Astrocyte (in vitro differentiated cells and primary cell): Measurements from ENCODE around the gene PLEKHM3. TPM values are rescaled to one million over a fixed set of nuclear protein-coding genes. Genes with fewer than 3 reads are reported as not detected.

Experiments used
- DNase-seq: peaks from one replicate; pipeline ENCODE4 v3.0.0-alpha.2; 2010; ENCODE audit warnings: low read depth
- FAIRE-seq: peaks from 2 replicates; lab custom pipeline; 2011; peaks lifted over from hg19 to GRCh38; lab: Jason Lieb, UNC
- H2AFZ ChIP-seq: 2 replicates; pipeline ENCODE4 v1.6.0; 2012; ENCODE audit warnings: low read depth, low read length, inconsistent platforms
- H3K27ac ChIP-seq: 2 replicates; pipeline ENCODE4 v1.5.1; 2011; ENCODE audit warnings: low read depth, low read length, inconsistent platforms
- H3K27me3 ChIP-seq: 2 replicates; pipeline ENCODE4 v1.6.0; 2011; ENCODE audit warnings: low read length, inconsistent platforms; ENCODE audit not compliant: insufficient read depth
- H3K36me3 ChIP-seq: 2 replicates; pipeline ENCODE4 v1.5.1; 2011; ENCODE audit warnings: low read length, inconsistent platforms; ENCODE audit not compliant: insufficient read depth
- H3K4me1 ChIP-seq: 2 replicates; pipeline ENCODE4 v1.5.1; 2011; ENCODE audit warnings: low read length, inconsistent platforms; ENCODE audit not compliant: insufficient read depth
- H3K4me2 ChIP-seq: 2 replicates; pipeline ENCODE4 v1.6.0; 2012; ENCODE audit warnings: low read length, inconsistent platforms
- H3K4me3 ChIP-seq: 2 replicates; pipeline ENCODE4 v1.5.1; 2011; ENCODE audit warnings: low read depth, mild to moderate bottlenecking, low read length, inconsistent platforms; ENCODE audit not compliant: insufficient read depth
- H3K79me2 ChIP-seq: 2 replicates; pipeline ENCODE4 v1.6.0; 2012; ENCODE audit warnings: mild to moderate bottlenecking, low read length, inconsistent platforms; ENCODE audit not compliant: insufficient read depth
- H3K9ac ChIP-seq: 2 replicates; pipeline ENCODE4 v1.6.0; 2012; ENCODE audit warnings: mild to moderate bottlenecking, low read length, inconsistent platforms
- H3K9me3 ChIP-seq: 2 replicates; pipeline ENCODE4 v1.5.1; 2012; ENCODE audit warnings: low read depth, mild to moderate bottlenecking, low read length, inconsistent platforms; ENCODE audit not compliant: insufficient read depth
- H4K20me1 ChIP-seq: 2 replicates; pipeline ENCODE4 v1.6.0; 2012; ENCODE audit warnings: low read length, inconsistent platforms; ENCODE audit not compliant: insufficient read depth
- H3K27ac Mint-ChIP-seq: one replicate; pipeline ENCODE4 v1.8.0; 2021; ENCODE audit warnings: mild to moderate bottlenecking, mixed read lengths; ENCODE audit not compliant: unreplicated experiment
- H3K27me3 Mint-ChIP-seq: one replicate; pipeline ENCODE4 v1.8.0; 2021; ENCODE audit warnings: low read depth, mixed read lengths; ENCODE audit not compliant: unreplicated experiment
- H3K36me3 Mint-ChIP-seq: one replicate; pipeline ENCODE4 v1.8.0; 2021; ENCODE audit warnings: low read depth, mixed read lengths; ENCODE audit not compliant: unreplicated experiment
- H3K4me1 Mint-ChIP-seq: one replicate; pipeline ENCODE4 v1.8.0; 2021; ENCODE audit warnings: low read depth, mixed read lengths; ENCODE audit not compliant: unreplicated experiment
- H3K4me3 Mint-ChIP-seq: one replicate; pipeline ENCODE4 v1.8.0; 2021; ENCODE audit warnings: mild to moderate bottlenecking, moderate library complexity, mixed read lengths; ENCODE audit not compliant: unreplicated experiment
- H3K9me3 Mint-ChIP-seq: one replicate; pipeline ENCODE4 v1.8.0; 2021; ENCODE audit warnings: mild to moderate bottlenecking, mixed read lengths; ENCODE audit not compliant: unreplicated experiment
- EZH2 ChIP-seq: IDR thresholded peaks from 2 replicates; pipeline ENCODE4 v1.6.1; 2012; ENCODE audit warnings: mild to moderate bottlenecking, low read length, inconsistent platforms; ENCODE audit not compliant: insufficient read depth
- total RNA-seq: library from RNA; stranded (reverse); gene quantifications from 2 replicates; pipeline ENCODE4 v1.2.1, GENCODE V29; 2021
- TF ChIP-seq, protein P1 (sequence below): IDR thresholded peaks from 2 replicates; pipeline ENCODE4 v1.5.1; 2011; ENCODE audit warnings: low read depth, mild to moderate bottlenecking, inconsistent platforms, low read length, moderate library complexity; ENCODE audit not compliant: insufficient read depth

Gene PLEKHM3
- total RNA-seq, 1 donor from 2014 or later = 9.1 TPM

GRCh38 chr2:207782238-207783030 lies 242.9 kb downstream of the PLEKHM3 start:
- H3K4me1 Mint-ChIP-seq = peaks cover 4% of the 10 kb centered on the region

DNA sequence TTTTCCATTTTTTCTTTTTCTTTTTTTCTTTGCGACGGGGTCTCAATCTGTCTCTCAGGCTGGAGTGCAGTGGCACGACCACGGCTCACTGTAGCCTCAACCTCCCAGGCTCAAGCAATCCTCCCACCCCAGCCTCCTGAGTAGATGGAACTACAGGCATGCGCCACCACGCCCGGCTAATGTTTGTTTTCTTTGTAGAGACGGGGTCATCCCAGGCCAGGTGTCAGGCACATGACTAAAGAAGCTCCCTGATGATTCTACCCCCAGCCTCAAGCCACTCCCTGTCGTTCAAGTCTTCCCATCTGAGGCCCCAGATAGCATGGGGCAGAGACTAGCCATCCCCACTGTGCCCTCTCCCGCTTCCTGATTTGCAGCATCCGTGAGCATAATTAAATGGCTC lies 245.8 kb downstream of the PLEKHM3 start:
- Histone ChIP-seq H3K27me3 (no peaks in the 10 kb centered on the region), H4K20me1 (no peaks in the 10 kb centered on the region), H3K9me3 (no peaks in the 10 kb centered on the region), H3K4me1 (no peaks in the 10 kb centered on the region), H3K36me3 (no peaks in the 10 kb centered on the region), H3K4me2 (no peak overlapping the region), H3K79me2 (no peaks in the 10 kb centered on the region), H3K4me3 (no peak overlapping the region), H3K9ac (no peak overlapping the region), H2AFZ (no peak overlapping the region), H3K27ac (no peak overlapping the region)
- FAIRE-seq = no peak
- Mint-ChIP-seq H3K27ac (no peak overlapping the region), H3K4me3 (no peak overlapping the region), H3K4me1 (peaks cover 4% of the 10 kb centered on the region), H3K36me3 (no peaks in the 10 kb centered on the region), H3K9me3 (no peaks in the 10 kb centered on the region), H3K27me3 (peaks cover 10% of the 10 kb centered on the region)
- TF ChIP-seq EZH2 = no peak
- TF ChIP-seq, protein P1, sequence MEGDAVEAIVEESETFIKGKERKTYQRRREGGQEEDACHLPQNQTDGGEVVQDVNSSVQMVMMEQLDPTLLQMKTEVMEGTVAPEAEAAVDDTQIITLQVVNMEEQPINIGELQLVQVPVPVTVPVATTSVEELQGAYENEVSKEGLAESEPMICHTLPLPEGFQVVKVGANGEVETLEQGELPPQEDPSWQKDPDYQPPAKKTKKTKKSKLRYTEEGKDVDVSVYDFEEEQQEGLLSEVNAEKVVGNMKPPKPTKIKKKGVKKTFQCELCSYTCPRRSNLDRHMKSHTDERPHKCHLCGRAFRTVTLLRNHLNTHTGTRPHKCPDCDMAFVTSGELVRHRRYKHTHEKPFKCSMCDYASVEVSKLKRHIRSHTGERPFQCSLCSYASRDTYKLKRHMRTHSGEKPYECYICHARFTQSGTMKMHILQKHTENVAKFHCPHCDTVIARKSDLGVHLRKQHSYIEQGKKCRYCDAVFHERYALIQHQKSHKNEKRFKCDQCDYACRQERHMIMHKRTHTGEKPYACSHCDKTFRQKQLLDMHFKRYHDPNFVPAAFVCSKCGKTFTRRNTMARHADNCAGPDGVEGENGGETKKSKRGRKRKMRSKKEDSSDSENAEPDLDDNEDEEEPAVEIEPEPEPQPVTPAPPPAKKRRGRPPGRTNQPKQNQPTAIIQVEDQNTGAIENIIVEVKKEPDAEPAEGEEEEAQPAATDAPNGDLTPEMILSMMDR = no peak
- DNase-seq = no peak

More at GRCh38 chr2:207782238-207783030, 242.9 kb downstream of the PLEKHM3 start:
- no peak overlapping the region for H3K27ac Mint-ChIP-seq
- no peak overlapping the region for H3K27ac ChIP-seq
- no peaks in the 10 kb centered on the region for H3K4me1 ChIP-seq
- peaks cover 8% of the 10 kb centered on the region for H3K27me3 Mint-ChIP-seq
- no peaks in the 10 kb centered on the region for H3K36me3 ChIP-seq
- FAIRE-seq = no peak
- no peaks in the 10 kb centered on the region for H3K79me2 ChIP-seq
- no peak overlapping the region for H2AFZ ChIP-seq
- H3K36me3 Mint-ChIP-seq = no peaks in the 10 kb centered on the region
- no peak for DNase-seq
- no peak overlapping the region for H3K4me3 ChIP-seq
- H3K27me3 ChIP-seq = no peaks in the 10 kb centered on the region
- no peak overlapping the region for H3K9ac ChIP-seq
- H3K9me3 Mint-ChIP-seq = no peaks in the 10 kb centered on the region
- H3K4me3 Mint-ChIP-seq = no peak overlapping the region
- H3K4me2 ChIP-seq = no peak overlapping the region
- TF ChIP-seq EZH2 = no peak
- TF ChIP-seq, protein P1 = no peak
- H3K9me3 ChIP-seq = no peaks in the 10 kb centered on the region
- no peaks in the 10 kb centered on the region for H4K20me1 ChIP-seq

- H3K9me3 ChIP-seq = no peaks in the 10 kb centered on the region
- Mint-ChIP-seq H3K27me3 (peaks cover 10% of the 10 kb centered on the region), H3K27ac (no peak overlapping the region), H3K36me3 (no peaks in the 10 kb centered on the region), H3K4me1 (peaks cover 4% of the 10 kb centered on the region), H3K9me3 (no peaks in the 10 kb centered on the region), H3K4me3 (no peak overlapping the region)
- DNase-seq (no peak), FAIRE-seq (no peak)
- TF ChIP-seq, protein P1 = no peak
- TF ChIP-seq EZH2 = no peak
- no peak overlapping the region for H3K9ac ChIP-seq
- H3K4me3 ChIP-seq = no peak overlapping the region
- H3K79me2 ChIP-seq = no peaks in the 10 kb centered on the region
- no peak overlapping the region for H3K4me2 ChIP-seq
- H4K20me1 ChIP-seq = no peaks in the 10 kb centered on the region
- no peaks in the 10 kb centered on the region for H3K27me3 ChIP-seq
- H3K36me3 ChIP-seq = no peaks in the 10 kb centered on the region
- H3K4me1 ChIP-seq = no peaks in the 10 kb centered on the region
- H3K27ac ChIP-seq = no peak overlapping the region
- no peak overlapping the region for H2AFZ ChIP-seq
Measured at GRCh38 chr2:207778298-207778882, 246.9 kb downstream of the PLEKHM3 start.
